Astrocyte of the cerebellum (primary cell): ENCODE measurements around the gene ANP32E.
A peak's percentile ranks its signal among the peaks of the same experiment; 100 is the strongest.

Source experiments
- DNase-seq: peaks from one replicate; pipeline ENCODE4 v3.0.0-alpha.2; 2011; ENCODE audit warnings: low read depth
- H3K4me3 ChIP-seq: 2 replicates; pipeline ENCODE4 v1.5.1; 2011; ENCODE audit warnings: mild to moderate bottlenecking, low read depth, low read length, moderate library complexity
- in situ Hi-C: cut with HindIII; loops from 2 replicates; pipeline ENCODE4 v1.10.0; 2017; ENCODE audit warnings: low sequenced_read_pairs
- TF ChIP-seq, protein P1 (sequence below): IDR thresholded peaks from 2 replicates; pipeline ENCODE4 v1.5.1; 2012; ENCODE audit warnings: low read length, low read depth, moderate library complexity, mild to moderate bottlenecking; ENCODE audit errors: missing control alignments

The ANP32E gene

GRCh38 chr1:150168960-150169601 is 66.8 kb downstream of the ANP32E start:
- TF ChIP-seq, protein P1, sequence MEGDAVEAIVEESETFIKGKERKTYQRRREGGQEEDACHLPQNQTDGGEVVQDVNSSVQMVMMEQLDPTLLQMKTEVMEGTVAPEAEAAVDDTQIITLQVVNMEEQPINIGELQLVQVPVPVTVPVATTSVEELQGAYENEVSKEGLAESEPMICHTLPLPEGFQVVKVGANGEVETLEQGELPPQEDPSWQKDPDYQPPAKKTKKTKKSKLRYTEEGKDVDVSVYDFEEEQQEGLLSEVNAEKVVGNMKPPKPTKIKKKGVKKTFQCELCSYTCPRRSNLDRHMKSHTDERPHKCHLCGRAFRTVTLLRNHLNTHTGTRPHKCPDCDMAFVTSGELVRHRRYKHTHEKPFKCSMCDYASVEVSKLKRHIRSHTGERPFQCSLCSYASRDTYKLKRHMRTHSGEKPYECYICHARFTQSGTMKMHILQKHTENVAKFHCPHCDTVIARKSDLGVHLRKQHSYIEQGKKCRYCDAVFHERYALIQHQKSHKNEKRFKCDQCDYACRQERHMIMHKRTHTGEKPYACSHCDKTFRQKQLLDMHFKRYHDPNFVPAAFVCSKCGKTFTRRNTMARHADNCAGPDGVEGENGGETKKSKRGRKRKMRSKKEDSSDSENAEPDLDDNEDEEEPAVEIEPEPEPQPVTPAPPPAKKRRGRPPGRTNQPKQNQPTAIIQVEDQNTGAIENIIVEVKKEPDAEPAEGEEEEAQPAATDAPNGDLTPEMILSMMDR = peak; percentile 88
- peak; percentile 44 for DNase-seq
- in situ Hi-C loops = no loop called here
- no peak overlapping the region for H3K4me3 ChIP-seq
